HG02623 (cell line): ENCODE data around the gene KANSL3.

Experiments
- ATAC-seq: cut with Tn5 transposase; IDR thresholded peaks from one replicate; pipeline ENCODE4 v1.9.1; 2021; ENCODE audit warnings: moderate library complexity; ENCODE audit not compliant: unreplicated experiment

Gene KANSL3

GRCh38 chr2:96608469-96609455, 29.4 kb downstream of the KANSL3 start:
- ATAC-seq = no peak

GRCh38 chr2:96604104-96604503, 34.0 kb downstream of the KANSL3 start:
- ATAC-seq = no peak

- ATAC-seq = no peak
These were observed 35.7 kb downstream of the KANSL3 start for GRCh38 chr2:96602330-96602823.

- ATAC-seq = no peak
These were observed 36.5 kb downstream of the KANSL3 start for GRCh38 chr2:96601382-96602292.

GRCh38 chr2:96599941-96600340, 38.2 kb downstream of the KANSL3 start:
- ATAC-seq = no peak

- ATAC-seq = no peak
These were observed 41.5 kb downstream of the KANSL3 start for GRCh38 chr2:96596596-96596995.

- no peak for ATAC-seq
These were observed 43.4 kb downstream of the KANSL3 start for GRCh38 chr2:96594691-96595152.

GRCh38 chr2:96594282-96594681, 43.8 kb downstream of the KANSL3 start:
- no peak for ATAC-seq

- no peak for ATAC-seq
These were observed 46.6 kb downstream of the KANSL3 start for GRCh38 chr2:96591494-96591893.

- no peak for ATAC-seq
These were observed 47.1 kb downstream of the KANSL3 start for GRCh38 chr2:96591054-96591453.

- no peak for ATAC-seq
These were observed 50.3 kb downstream of the KANSL3 start for GRCh38 chr2:96587843-96588242.

- ATAC-seq = no peak
These were observed 54.1 kb downstream of the KANSL3 start for GRCh38 chr2:96584017-96584416.

GRCh38 chr2:96580771-96581170, 57.3 kb downstream of the KANSL3 start:
- no peak for ATAC-seq

- no peak for ATAC-seq
These were observed 58.7 kb downstream of the KANSL3 start for GRCh38 chr2:96579422-96579821.

- no peak for ATAC-seq
These were observed 59.4 kb downstream of the KANSL3 start for GRCh38 chr2:96578731-96579130.

- ATAC-seq = no peak
These were observed 60.6 kb downstream of the KANSL3 start for GRCh38 chr2:96577501-96577900.

- no peak for ATAC-seq
These were observed 62.2 kb downstream of the KANSL3 start for GRCh38 chr2:96575785-96576456.

GRCh38 chr2:96574364-96574763, 63.7 kb downstream of the KANSL3 start:
- ATAC-seq = no peak

GRCh38 chr2:96568094-96568493, 70.0 kb downstream of the KANSL3 start:
- ATAC-seq = no peak

- no peak for ATAC-seq
These were observed 73.0 kb downstream of the KANSL3 start for GRCh38 chr2:96565111-96565510.

- no peak for ATAC-seq
These were observed 73.5 kb downstream of the KANSL3 start for GRCh38 chr2:96564563-96564962.
